HFFc6 (cell line): ENCODE measurements around the gene SOCS7. TPM values are rescaled to one million over a fixed set of nuclear protein-coding genes. Genes with fewer than 3 reads are reported as not detected.

Experiments
- DNase-seq: peaks from one replicate; pipeline ENCODE4 v3.0.0-alpha.2; 2018
- H3K27ac Mint-ChIP-seq: 2 replicates; pipeline ENCODE4 v1.8.0; 2020; ENCODE audit warnings: mild to moderate bottlenecking, mixed read lengths
- H3K27me3 Mint-ChIP-seq: 2 replicates; pipeline ENCODE4 v1.8.0; 2021; ENCODE audit warnings: mild to moderate bottlenecking, moderate library complexity, mixed read lengths; ENCODE audit not compliant: insufficient read depth
- H3K36me3 Mint-ChIP-seq: 2 replicates; pipeline ENCODE4 v1.8.0; 2021; ENCODE audit warnings: low read depth, mixed read lengths
- H3K4me1 Mint-ChIP-seq: 2 replicates; pipeline ENCODE4 v1.8.0; 2020; ENCODE audit warnings: low read depth, mixed read lengths
- H3K4me3 Mint-ChIP-seq: 2 replicates; pipeline ENCODE4 v1.8.0; 2020; ENCODE audit warnings: mild to moderate bottlenecking, moderate library complexity, mixed read lengths
- H3K9me3 Mint-ChIP-seq: 2 replicates; pipeline ENCODE4 v1.8.0; 2020; ENCODE audit warnings: mild to moderate bottlenecking, mixed read lengths
- CTCF ChIP-seq: fragments of 200-600 bp; sonication (generic); IDR thresholded peaks from 2 replicates; pipeline ENCODE4 v1.5.0; 2021; ENCODE audit warnings: antibody characterized with exemption, mild to moderate bottlenecking
- total RNA-seq, 6 experiments: library from RNA; stranded (reverse); fragmentation: NEBNext Ultra II Directional; extraction: Animal tissue kit (Norgen Biotek cat#: 25700); gene quantifications; 2 replicates in 1 of 6; 3 replicates in 5 of 6; pipeline ENCODE4 v1.2.3, GENCODE V29; 2021

SOCS7 gene
- total RNA-seq, 6 experiments from 2014 or later, result 9.7 to 13.8 (median 11.1) TPM

- peaks cover 27% of the 10 kb centered on the region for H3K4me1 Mint-ChIP-seq
- H3K36me3 Mint-ChIP-seq, result no peaks in the 10 kb centered on the region; the same call in 1 of the 2 replicates
- H3K27ac Mint-ChIP-seq, result no peak overlapping the region
- no peak overlapping the region for H3K4me3 Mint-ChIP-seq
- H3K27me3 Mint-ChIP-seq, result no peaks in the 10 kb centered on the region; the same call in 1 of the 2 replicates
- H3K9me3 Mint-ChIP-seq, result no peaks in the 10 kb centered on the region
- TF ChIP-seq CTCF, result no peak
- no peak for DNase-seq
These were observed 89.9 kb downstream of the SOCS7 start for GRCh38 chr17:38441429-38442061.

DNA sequence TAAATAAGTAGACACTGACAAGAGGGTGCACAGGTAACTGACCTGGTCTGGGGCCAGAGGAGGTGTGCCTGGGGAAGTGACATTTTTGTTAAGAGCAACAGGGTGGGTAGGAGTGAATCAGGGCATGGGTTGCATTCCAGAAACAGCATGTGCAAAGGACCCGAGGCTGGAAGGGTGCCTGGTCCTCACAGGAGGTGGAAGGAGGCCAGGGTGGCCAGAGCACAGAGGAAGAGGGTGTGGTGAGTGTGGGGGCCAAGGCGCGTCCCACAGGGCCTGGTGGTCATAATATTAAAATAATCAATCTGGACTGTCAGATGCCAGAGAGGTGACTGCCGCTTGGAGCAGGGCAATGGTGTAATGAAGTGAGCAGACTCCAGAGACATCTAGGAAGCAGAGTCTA lies 90.9 kb downstream of the SOCS7 start:
- no peak for TF ChIP-seq CTCF
- Mint-ChIP-seq H3K27me3 (no peaks in the 10 kb centered on the region; the same call in 1 of the 2 replicates), H3K9me3 (no peaks in the 10 kb centered on the region), H3K4me3 (no peak overlapping the region; the same call in 1 of the 2 replicates), H3K4me1 (peaks cover 30% of the 10 kb centered on the region), H3K36me3 (no peaks in the 10 kb centered on the region; the same call in 1 of the 2 replicates), H3K27ac (peak overlapping the region; percentile 30)
- no peak for DNase-seq

DNA sequence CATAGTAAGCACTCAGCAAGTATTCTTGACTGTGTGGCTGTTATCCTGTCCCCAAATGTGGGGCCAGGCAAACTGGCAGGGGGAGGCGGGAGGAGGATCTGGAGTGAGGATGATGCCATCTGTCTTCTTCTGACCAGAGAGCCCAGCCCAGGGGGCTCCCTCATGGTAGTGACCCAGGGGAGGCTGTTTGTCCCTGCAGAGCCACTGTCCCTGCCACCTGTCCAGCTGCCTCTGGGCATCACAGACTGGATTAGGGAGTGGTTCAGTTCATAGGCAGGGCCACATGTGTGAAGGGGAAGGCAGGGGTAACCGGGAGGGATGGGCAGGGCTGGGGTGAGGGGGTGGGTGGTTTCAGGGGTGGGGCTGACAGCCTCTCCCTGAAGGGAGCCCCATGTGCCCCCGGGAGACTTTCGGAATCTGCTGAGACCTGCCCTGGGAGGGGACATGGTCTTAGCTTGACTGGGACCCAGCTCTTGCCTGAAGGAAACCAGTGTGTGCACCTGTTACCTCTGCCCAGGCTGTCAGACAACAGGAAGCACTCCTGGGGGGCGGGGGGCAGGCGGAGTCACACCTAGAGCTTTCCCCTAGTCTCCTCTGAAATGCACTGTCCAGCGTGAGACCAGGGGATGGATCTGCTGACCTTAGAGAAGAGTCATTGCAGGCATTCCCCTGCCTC lies 91.8 kb downstream of the SOCS7 start:
- H3K4me3 Mint-ChIP-seq, result no peak overlapping the region
- no peaks in the 10 kb centered on the region; the same call in 1 of the 2 replicates for H3K27me3 Mint-ChIP-seq
- H3K36me3 Mint-ChIP-seq, result no peaks in the 10 kb centered on the region; the same call in 1 of the 2 replicates
- no peak for DNase-seq
- TF ChIP-seq CTCF, result no peak
- H3K4me1 Mint-ChIP-seq, result peaks cover 40% of the 10 kb centered on the region
- peak overlapping the region; percentile 43; the same call in 1 of the 2 replicates for H3K27ac Mint-ChIP-seq
- H3K9me3 Mint-ChIP-seq, result no peaks in the 10 kb centered on the region

- peak overlapping the region; percentile 43 for H3K27ac Mint-ChIP-seq
- H3K4me3 Mint-ChIP-seq, result peak overlapping the region; percentile 17; the same call in 1 of the 2 replicates
- no peaks in the 10 kb centered on the region for H3K9me3 Mint-ChIP-seq
- peaks cover 2% of the 10 kb centered on the region; the same call in 1 of the 2 replicates for H3K36me3 Mint-ChIP-seq
- peaks cover 42% of the 10 kb centered on the region for H3K4me1 Mint-ChIP-seq
- no peaks in the 10 kb centered on the region; the same call in 1 of the 2 replicates for H3K27me3 Mint-ChIP-seq
- TF ChIP-seq CTCF, result peak; percentile 95
- peak; percentile 43 for DNase-seq
These were observed 92.5 kb downstream of the SOCS7 start for GRCh38 chr17:38444151-38444550.

DNA sequence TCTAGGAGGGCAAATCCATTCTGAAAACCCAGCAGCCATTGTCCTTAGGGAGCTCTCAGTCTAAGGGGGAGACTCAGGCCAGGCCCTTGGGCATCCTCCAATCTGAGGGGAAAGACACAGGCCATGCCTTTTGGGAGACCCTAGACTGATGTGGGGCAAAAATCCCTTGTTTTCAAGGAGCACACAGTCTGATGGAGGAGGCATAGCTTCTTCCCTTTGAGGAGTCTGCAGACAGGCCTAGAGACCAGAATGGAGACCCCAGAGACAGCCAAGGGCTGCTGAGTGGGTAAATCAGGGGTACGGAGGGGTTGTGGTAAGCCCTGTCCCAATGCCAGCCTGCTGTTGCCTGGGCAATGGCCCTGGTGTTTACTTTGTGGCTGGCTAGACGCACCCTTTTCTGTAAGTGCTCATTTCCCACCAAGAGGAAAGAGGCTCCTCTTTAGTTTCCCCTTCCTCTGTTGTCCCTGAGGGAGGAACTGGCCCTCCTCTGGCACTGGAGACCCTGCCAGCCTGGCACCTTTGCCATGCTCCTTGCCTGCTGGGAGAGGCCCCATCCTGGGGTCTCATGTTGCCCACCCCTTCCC lies 96.0 kb downstream of the SOCS7 start:
- Mint-ChIP-seq H3K27me3 (peaks cover under 1% of the 10 kb centered on the region), H3K9me3 (no peaks in the 10 kb centered on the region), H3K36me3 (peaks cover 17% of the 10 kb centered on the region; the same call in 1 of the 2 replicates), H3K4me1 (peaks cover 64% of the 10 kb centered on the region), H3K27ac (peak overlapping the region; percentile 98), H3K4me3 (peak overlapping the region; percentile 47)
- no peak for DNase-seq
- TF ChIP-seq CTCF, result no peak
